Measurements from ENCODE around the gene CCDC33.

The CCDC33 gene

GRCh38 chr15:74202452-74203401 is 33.4 kb upstream of the CCDC33 start, which contains the start of gene STRA6 (continued):
- no peak for TF ChIP-seq ZNF280D (tag by site-specific recombination; IDR thresholded peaks at IDR 0.05)
- TF ChIP-seq ZNF488 (tag by site-specific recombination; IDR thresholded peaks at IDR 0.05), result no peak
- TF ChIP-seq ZIC2 (tag by site-specific recombination; IDR thresholded peaks at IDR 0.05), result peak; percentile 69
- no peak for TF ChIP-seq ZNF266 (tag by site-specific recombination; IDR thresholded peaks at IDR 0.05; ENCODE audit: low read depth)
- TF ChIP-seq ZNF792 (tag by site-specific recombination; IDR thresholded peaks at IDR 0.05), result no peak
- TF ChIP-seq PATZ1 (tag by site-specific recombination; IDR thresholded peaks at IDR 0.05), result peak; percentile 92
- TF ChIP-seq OSR2 (tag by site-specific recombination; IDR thresholded peaks at IDR 0.05), result no peak
- 0 out of 2 replicates have a peak, but pooled peaks have one; percentile 54 for TF ChIP-seq KLF16 (tag by site-specific recombination; IDR thresholded peaks at IDR 0.05)
- no peak for TF ChIP-seq ZFP37 (tag by site-specific recombination; IDR thresholded peaks at IDR 0.05)
- TF ChIP-seq ZXDB (tag by site-specific recombination; IDR thresholded peaks at IDR 0.05), result peak; percentile 81; the same call in 1 of the 2 replicates
- no peak for TF ChIP-seq ZBTB6 (tag by site-specific recombination; IDR thresholded peaks at IDR 0.05)
- peak; percentile 7 for TF ChIP-seq ZBTB26 (tag by site-specific recombination; optimal IDR thresholded peaks at IDR 0.05)
- TF ChIP-seq ZNF521 (tag by site-specific recombination; IDR thresholded peaks at IDR 0.05), result no peak
- peak; percentile 47; the same call in 1 of the 2 replicates for TF ChIP-seq ZNF2 (tag by site-specific recombination; IDR thresholded peaks at IDR 0.05)
- TF ChIP-seq ZNF10 (tag by site-specific recombination; IDR thresholded peaks at IDR 0.05), result peak; percentile 14; the same call in 1 of the 2 replicates
- no peak for TF ChIP-seq AEBP2 (tag by site-specific recombination; IDR thresholded peaks at IDR 0.05; ENCODE audit: borderline replicate concordance)
- no peak for TF ChIP-seq ZNF184 (tag by site-specific recombination; IDR thresholded peaks at IDR 0.05)
- no peak for TF ChIP-seq ZNF157 (tag by site-specific recombination; IDR thresholded peaks at IDR 0.05)
- TF ChIP-seq ZNF777 (tag by site-specific recombination; IDR thresholded peaks at IDR 0.05; ENCODE audit: borderline replicate concordance), result no peak
- peak; percentile 67; the same call in 1 of the 2 replicates for TF ChIP-seq SCRT1 (tag by site-specific recombination; IDR thresholded peaks at IDR 0.05; ENCODE audit: borderline replicate concordance)
- peak; percentile 99 for TF ChIP-seq GLIS1 (tag by site-specific recombination; IDR thresholded peaks at IDR 0.05)
- no peak for TF ChIP-seq ZNF549 (tag by site-specific recombination; IDR thresholded peaks at IDR 0.05)
- TF ChIP-seq KLF10 (tag by site-specific recombination; IDR thresholded peaks at IDR 0.05), result no peak
- TF ChIP-seq ZSCAN30 (tag by site-specific recombination; IDR thresholded peaks at IDR 0.05), result no peak
- peak; percentile 63; the same call in 1 of the 2 replicates for TF ChIP-seq TRIM28 (IDR thresholded peaks at IDR 0.05; ENCODE audit: borderline replicate concordance, low read length)
- no peak for TF ChIP-seq ZNF558 (tag by site-specific recombination; IDR thresholded peaks at IDR 0.05)
- TF ChIP-seq EGR2 (tag by site-specific recombination; IDR thresholded peaks at IDR 0.05; ENCODE audit: low read depth), result peak; percentile 70
- no peak for TF ChIP-seq ZNF791 (tag by site-specific recombination; IDR thresholded peaks at IDR 0.05)
- no peak for TF ChIP-seq YY1 (tag by site-specific recombination; IDR thresholded peaks at IDR 0.05)
